ENCODE measurements around the gene HS6ST3. TPM values are rescaled to one million over a fixed set of nuclear protein-coding genes. Genes with fewer than 3 reads are reported as not detected.

HS6ST3 gene
- total RNA-seq, 1 donor from 2014 or later: 0.26 TPM

GRCh38 chr13:96119921-96120320, 30.0 kb downstream of the HS6ST3 start:
- no peak for DNase-seq (ENCODE audit: low read depth, low spot score)
- Mint-ChIP-seq H3K27ac (ENCODE audit: unreplicated experiment) (no peak overlapping the region), H3K27me3 (ENCODE audit: low read depth) (no peaks in the 10 kb centered on the region), H3K36me3 (ENCODE audit: low read depth) (no peaks in the 10 kb centered on the region), H3K4me1 (no peaks in the 10 kb centered on the region), H3K9me3 (no peaks in the 10 kb centered on the region), H3K4me3 (no peak overlapping the region)
- TF ChIP-seq CTCF (conservative IDR thresholded peaks at IDR 0.05): no peak

GRCh38 chr13:96130818-96131340, 41.0 kb downstream of the HS6ST3 start:
- H3K9me3 Mint-ChIP-seq: no peaks in the 10 kb centered on the region
- H3K36me3 Mint-ChIP-seq (ENCODE audit: low read depth): no peaks in the 10 kb centered on the region
- H3K4me3 Mint-ChIP-seq: no peak overlapping the region
- H3K4me1 Mint-ChIP-seq: no peaks in the 10 kb centered on the region
- TF ChIP-seq CTCF (conservative IDR thresholded peaks at IDR 0.05): no peak
- no peak for DNase-seq (ENCODE audit: low read depth, low spot score)
- H3K27ac Mint-ChIP-seq (ENCODE audit: unreplicated experiment): no peak overlapping the region
- no peaks in the 10 kb centered on the region for H3K27me3 Mint-ChIP-seq (ENCODE audit: low read depth)

- no peaks in the 10 kb centered on the region for H3K27me3 Mint-ChIP-seq (ENCODE audit: low read depth)
- no peak for DNase-seq (ENCODE audit: low read depth, low spot score)
- TF ChIP-seq CTCF (conservative IDR thresholded peaks at IDR 0.05): peak; percentile 54
- no peak overlapping the region for H3K27ac Mint-ChIP-seq (ENCODE audit: unreplicated experiment)
- no peak overlapping the region for H3K4me3 Mint-ChIP-seq
- H3K36me3 Mint-ChIP-seq (ENCODE audit: low read depth): no peaks in the 10 kb centered on the region
- H3K9me3 Mint-ChIP-seq: no peaks in the 10 kb centered on the region
- H3K4me1 Mint-ChIP-seq: no peaks in the 10 kb centered on the region
Observed at GRCh38 chr13:96141032-96141431, 51.1 kb downstream of the HS6ST3 start.

GRCh38 chr13:96159725-96160124, 69.8 kb downstream of the HS6ST3 start:
- TF ChIP-seq CTCF (conservative IDR thresholded peaks at IDR 0.05): no peak
- H3K27me3 Mint-ChIP-seq (ENCODE audit: low read depth): no peaks in the 10 kb centered on the region
- no peaks in the 10 kb centered on the region for H3K36me3 Mint-ChIP-seq (ENCODE audit: low read depth)
- no peak overlapping the region for H3K27ac Mint-ChIP-seq (ENCODE audit: unreplicated experiment)
- DNase-seq (ENCODE audit: low read depth, low spot score): no peak
- H3K4me3 Mint-ChIP-seq: no peak overlapping the region
- no peaks in the 10 kb centered on the region for H3K4me1 Mint-ChIP-seq
- H3K9me3 Mint-ChIP-seq: no peaks in the 10 kb centered on the region

- Mint-ChIP-seq H3K36me3 (ENCODE audit: low read depth) (no peaks in the 10 kb centered on the region), H3K27me3 (ENCODE audit: low read depth) (no peaks in the 10 kb centered on the region), H3K27ac (ENCODE audit: unreplicated experiment) (no peak overlapping the region), H3K4me3 (no peak overlapping the region), H3K4me1 (no peaks in the 10 kb centered on the region), H3K9me3 (no peaks in the 10 kb centered on the region)
- no peak for DNase-seq (ENCODE audit: low read depth, low spot score)
- TF ChIP-seq CTCF (conservative IDR thresholded peaks at IDR 0.05): no peak
Observed at GRCh38 chr13:96161141-96161540, 71.2 kb downstream of the HS6ST3 start.

GRCh38 chr13:96165840-96166239, 75.9 kb downstream of the HS6ST3 start:
- DNase-seq (ENCODE audit: low read depth, low spot score): no peak
- Mint-ChIP-seq H3K4me3 (no peak overlapping the region), H3K27me3 (ENCODE audit: low read depth) (no peaks in the 10 kb centered on the region), H3K27ac (ENCODE audit: unreplicated experiment) (no peak overlapping the region), H3K36me3 (ENCODE audit: low read depth) (no peaks in the 10 kb centered on the region), H3K9me3 (no peaks in the 10 kb centered on the region), H3K4me1 (no peaks in the 10 kb centered on the region)
- TF ChIP-seq CTCF (conservative IDR thresholded peaks at IDR 0.05): no peak
